GM23248 (cell line): Measurements from ENCODE around the gene OR9A2. TPM values are rescaled to one million over a fixed set of nuclear protein-coding genes. Genes with fewer than 3 reads are reported as not detected.

Experiments used
- DNase-seq: peaks from one replicate; pipeline ENCODE4 v3.0.0-alpha.2; 2015
- H2AFZ ChIP-seq: fragments of 200-600 bp; sonication (generic); 2 replicates; pipeline ENCODE4 v1.6.1; 2016; ENCODE audit warnings: antibody characterized with exemption
- H3F3A ChIP-seq: fragments of 200-600 bp; sonication (generic); 2 replicates; pipeline ENCODE4 v1.6.1; 2016; ENCODE audit warnings: mild to moderate bottlenecking, antibody characterized with exemption, mixed run types; ENCODE audit not compliant: insufficient read depth
- H3K27ac ChIP-seq: fragments of 200-600 bp; sonication (generic); 2 replicates; pipeline ENCODE4 v1.5.1; 2016; ENCODE audit warnings: mild to moderate bottlenecking
- H3K27me3 ChIP-seq: fragments of 200-600 bp; sonication (generic); replicated peaks from 2 replicates; pipeline ENCODE4 v1.6.1; 2016; ENCODE audit warnings: mild to moderate bottlenecking; ENCODE audit not compliant: insufficient read depth
- H3K36me3 ChIP-seq: fragments of 200-600 bp; sonication (generic); 2 replicates; pipeline ENCODE4 v1.6.1; 2016; ENCODE audit warnings: low read depth, mild to moderate bottlenecking
- H3K4me1 ChIP-seq: fragments of 200-600 bp; sonication (generic); 2 replicates; pipeline ENCODE4 v1.6.1; 2016; ENCODE audit warnings: mild to moderate bottlenecking; ENCODE audit not compliant: insufficient read depth
- H3K4me2 ChIP-seq: fragments of 200-600 bp; sonication (generic); one replicate; pipeline ENCODE4 v1.6.1; 2016; ENCODE audit warnings: mild to moderate bottlenecking; ENCODE audit not compliant: unreplicated experiment
- H3K4me3 ChIP-seq: fragments of 200-600 bp; sonication (generic); 2 replicates; pipeline ENCODE4 v1.5.1; 2016; ENCODE audit warnings: mild to moderate bottlenecking
- H3K79me2 ChIP-seq: fragments of 200-600 bp; sonication (generic); 2 replicates; pipeline ENCODE4 v1.6.1; 2016; ENCODE audit warnings: mild to moderate bottlenecking; ENCODE audit not compliant: insufficient read depth
- H3K9ac ChIP-seq: fragments of 200-600 bp; sonication (generic); 2 replicates; pipeline ENCODE4 v1.6.1; 2016; ENCODE audit warnings: mild to moderate bottlenecking
- H3K9me2 ChIP-seq: fragments of 200-600 bp; sonication (generic); 2 replicates; pipeline ENCODE4 v1.6.1; 2016; ENCODE audit warnings: mixed run types, mild to moderate bottlenecking, moderate library complexity; ENCODE audit not compliant: insufficient read depth
- H3K9me3 ChIP-seq: fragments of 200-600 bp; sonication (generic); one replicate; pipeline ENCODE4 v1.6.1; 2017; ENCODE audit warnings: low read depth
- H4K20me1 ChIP-seq: fragments of 200-600 bp; sonication (generic); 2 replicates; pipeline ENCODE4 v1.6.0; 2016; ENCODE audit not compliant: insufficient read depth
- EZH2 ChIP-seq: fragments of 200-600 bp; sonication (generic); IDR thresholded peaks from 2 replicates; pipeline ENCODE4 v1.6.1; 2018; ENCODE audit warnings: antibody characterized with exemption, mild to moderate bottlenecking; ENCODE audit not compliant: insufficient read depth, poor library complexity, severe bottlenecking
- EZH2phosphoT487 ChIP-seq: fragments of 200-600 bp; sonication (generic); IDR thresholded peaks from 2 replicates; pipeline ENCODE4 v1.6.1; 2018; ENCODE audit warnings: antibody characterized with exemption, moderate library complexity, mild to moderate bottlenecking, low read depth; ENCODE audit not compliant: insufficient read depth
- WGBS, 2 experiments: methylation state at CpG; one replicate each; pipeline ENCODE4 v1.1.6; 2015 to 2017; ENCODE audit warnings: low lambda C conversion rate in 2 of 2, low coverage in 1 of 2; ENCODE audit errors: missing lambda C conversion rate in 2 of 2; 5-methylcytosine and 5-hydroxymethylcytosine counted together
- in situ Hi-C: fragments of 300-500 bp; cut with MboI; formaldehyde crosslinking; loops from 2 replicates; pipeline ENCODE4 v1.15.0; 2020
- polyA plus RNA-seq: library from polyadenylated mRNA; unstranded; fragments of >200 nt; fragmentation: Nextera tagmentation; extraction: Ambion mirVana; gene quantifications from 2 replicates; pipeline ENCODE4 v1.2.1, GENCODE V29; 2016
- total RNA-seq: library from RNA; depleted of rRNA; stranded (reverse); fragments of >200 nt; shearing (Covaris generic); gene quantifications from 2 replicates; pipeline ENCODE4 v1.2.3, GENCODE V29; 2014

The OR9A2 gene
- total and polyA plus RNA-seq, 2 experiments from 2014 or later, result not detected

DNA sequence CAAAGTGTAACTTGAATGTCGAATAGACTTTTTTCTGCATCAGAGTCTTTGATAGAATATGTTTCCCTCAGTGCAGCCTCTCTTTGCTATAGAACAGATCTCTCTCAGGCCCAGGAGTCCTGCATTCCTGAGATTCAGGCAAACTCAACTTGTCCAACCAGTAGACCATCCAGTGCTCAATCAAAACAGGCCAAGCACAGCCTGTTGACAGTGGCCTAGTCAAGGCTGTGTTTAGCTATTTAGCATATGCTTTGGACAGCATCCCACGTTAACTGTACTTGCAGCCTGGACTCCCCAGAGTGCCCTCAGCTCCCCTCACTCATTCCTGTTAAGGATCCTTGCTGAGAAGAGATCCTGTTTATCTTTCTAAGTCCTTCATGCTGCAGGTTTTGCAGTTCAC is 41.5 kb upstream of the OR9A2 start:
- Histone ChIP-seq H3K27ac (no peak overlapping the region), H2AFZ (no peak overlapping the region), H3K27me3 (no peaks in the 10 kb centered on the region), H3F3A (no peaks in the 10 kb centered on the region), H4K20me1 (no peaks in the 10 kb centered on the region), H3K9ac (no peak overlapping the region), H3K4me1 (no peaks in the 10 kb centered on the region), H3K9me2 (no peaks in the 10 kb centered on the region), H3K36me3 (no peaks in the 10 kb centered on the region), H3K79me2 (no peaks in the 10 kb centered on the region), H3K9me3 (no peaks in the 10 kb centered on the region), H3K4me3 (no peak overlapping the region), H3K4me2 (no peak overlapping the region)
- DNase-seq, result no peak
- in situ Hi-C loops, result no loop called here
- 14 to 18% methylated on average over 2 of the region's 2 CpGs for WGBS, 2 experiments
- TF ChIP-seq EZH2phosphoT487 (no peak), EZH2 (no peak)

DNA sequence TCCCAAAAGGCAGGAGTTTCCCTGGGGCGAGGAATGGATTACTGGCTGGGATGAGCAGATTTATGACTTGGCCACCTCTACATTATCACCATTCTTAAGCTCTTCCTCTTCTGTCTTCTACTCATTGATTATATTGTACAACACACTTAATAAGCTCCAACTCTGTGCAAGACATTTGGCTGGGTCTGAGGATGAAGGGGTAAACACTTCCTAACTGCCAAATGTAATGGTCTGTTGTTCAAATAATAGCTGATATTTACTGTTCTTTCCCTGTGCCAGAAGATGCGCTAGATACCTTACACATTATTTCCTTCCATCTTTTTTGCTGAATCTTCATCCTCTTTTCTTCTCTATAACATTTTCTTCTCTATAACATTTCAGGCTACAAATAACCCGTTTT is 36.8 kb upstream of the OR9A2 start:
- Histone ChIP-seq H3K4me1 (no peaks in the 10 kb centered on the region), H3K4me3 (no peak overlapping the region), H3K9me3 (no peaks in the 10 kb centered on the region), H3K79me2 (no peaks in the 10 kb centered on the region), H2AFZ (no peak overlapping the region), H3K27ac (no peak overlapping the region), H3K36me3 (no peaks in the 10 kb centered on the region), H3K9ac (no peak overlapping the region), H3K9me2 (no peaks in the 10 kb centered on the region), H3K4me2 (no peak overlapping the region), H3F3A (no peaks in the 10 kb centered on the region), H3K27me3 (no peaks in the 10 kb centered on the region; the same call in 1 of the 2 replicates), H4K20me1 (no peaks in the 10 kb centered on the region)
- WGBS, 2 experiments, result 19 to 29% methylated on average over 3 of the region's 3 CpGs
- no peak for DNase-seq
- in situ Hi-C loops, result no loop called here
- no peak for TF ChIP-seq EZH2
- TF ChIP-seq EZH2phosphoT487, result no peak

DNA sequence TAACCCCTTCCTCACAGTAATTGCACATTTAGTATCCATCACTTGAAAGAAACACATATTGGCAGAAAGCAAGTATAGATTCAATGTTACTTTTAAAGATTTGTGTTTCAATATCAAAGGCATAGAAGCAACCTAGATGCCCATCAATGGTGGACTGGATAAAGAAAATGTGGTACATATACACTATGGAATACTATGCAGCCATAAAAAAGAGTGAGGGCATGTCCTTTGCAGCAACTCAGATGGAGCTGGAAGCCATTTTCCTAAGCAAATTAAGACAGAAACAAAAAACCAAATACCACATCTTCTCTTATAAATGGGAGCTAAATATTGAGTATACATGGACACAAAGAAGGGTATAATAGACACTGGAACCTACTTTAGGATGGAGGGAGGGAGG is 28.8 kb upstream of the OR9A2 start:
- H3K27me3 ChIP-seq, result peaks cover 13% of the 10 kb centered on the region
- no peaks in the 10 kb centered on the region for H3K36me3 ChIP-seq
- H3K27ac ChIP-seq, result no peak overlapping the region
- no peak for DNase-seq
- no peaks in the 10 kb centered on the region for H3F3A ChIP-seq
- no peaks in the 10 kb centered on the region for H4K20me1 ChIP-seq
- H3K4me2 ChIP-seq, result no peak overlapping the region
- no peak overlapping the region for H3K4me3 ChIP-seq
- no peak overlapping the region for H3K9ac ChIP-seq
- no peak overlapping the region for H2AFZ ChIP-seq
- no peaks in the 10 kb centered on the region for H3K9me3 ChIP-seq
- H3K9me2 ChIP-seq, result no peaks in the 10 kb centered on the region
- in situ Hi-C loops, result no loop called here
- no peaks in the 10 kb centered on the region for H3K79me2 ChIP-seq
- H3K4me1 ChIP-seq, result no peaks in the 10 kb centered on the region
- no peak for TF ChIP-seq EZH2phosphoT487
- TF ChIP-seq EZH2, result no peak

DNA sequence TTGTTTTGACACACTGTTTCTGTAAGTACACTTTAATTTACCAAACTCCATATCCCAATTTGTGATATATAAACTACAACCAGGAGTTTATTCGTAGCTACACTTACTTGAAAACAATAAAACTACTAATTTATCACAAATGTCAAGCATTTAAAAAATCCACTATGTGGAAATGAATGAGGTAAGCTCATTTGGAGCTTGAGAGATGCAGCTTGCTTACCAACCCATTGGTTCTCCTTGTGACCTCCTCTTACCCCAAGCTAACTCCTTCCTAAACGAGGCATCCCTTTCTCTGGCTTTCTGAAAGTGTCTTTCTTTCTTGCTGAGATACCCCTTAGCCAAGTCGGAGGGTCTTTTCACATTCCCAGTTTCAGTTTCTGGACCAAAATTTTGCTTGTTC is 27.7 kb upstream of the OR9A2 start:
- DNase-seq, result no peak
- no peak overlapping the region for H2AFZ ChIP-seq
- H3K4me2 ChIP-seq, result no peak overlapping the region
- H3K36me3 ChIP-seq, result no peaks in the 10 kb centered on the region
- no peak overlapping the region for H3K4me3 ChIP-seq
- H4K20me1 ChIP-seq, result no peaks in the 10 kb centered on the region
- no peaks in the 10 kb centered on the region for H3K4me1 ChIP-seq
- no peaks in the 10 kb centered on the region for H3K9me2 ChIP-seq
- H3K79me2 ChIP-seq, result no peaks in the 10 kb centered on the region
- no peak overlapping the region for H3K9ac ChIP-seq
- TF ChIP-seq EZH2phosphoT487 (no peak), EZH2 (no peak)
- H3K27me3 ChIP-seq, result peaks cover 13% of the 10 kb centered on the region
- 0 to 2% methylated on average over 3 of the region's 3 CpGs for WGBS, 2 experiments
- no peaks in the 10 kb centered on the region for H3F3A ChIP-seq
- no peak overlapping the region for H3K27ac ChIP-seq
- H3K9me3 ChIP-seq, result no peaks in the 10 kb centered on the region
- in situ Hi-C loops, result no loop called here

DNA sequence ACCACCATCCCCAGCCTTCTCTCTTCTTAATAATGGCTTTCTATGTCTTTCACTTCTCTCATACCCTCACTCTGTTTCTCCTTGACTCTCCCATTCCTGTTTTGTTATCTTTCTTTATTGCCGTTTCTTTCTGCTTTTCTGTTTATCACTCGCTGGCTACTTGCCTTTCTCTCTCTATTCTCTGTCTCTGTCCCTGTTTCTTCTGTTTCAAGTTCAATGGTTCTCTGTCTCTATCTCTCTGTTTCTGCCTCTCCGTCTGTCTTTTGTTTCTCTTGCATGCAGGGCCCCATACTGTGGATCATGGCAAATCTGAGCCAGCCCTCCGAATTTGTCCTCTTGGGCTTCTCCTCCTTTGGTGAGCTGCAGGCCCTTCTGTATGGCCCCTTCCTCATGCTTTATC is 25.1 kb upstream of the OR9A2 start, which contains the start of gene OR6V1:
TSS of gene OR6V1 (plus strand) at position 301 of the 400 bp plus-strand sequence. CDS start at position 301, 0 bp downstream.
- Histone ChIP-seq H2AFZ (no peak within 1 kb of the TSS), H3K4me2 (no peak within 1 kb of the TSS), H3K27me3 (peaks cover 13% of the 10 kb centered on the region), H3K9me3 (no peaks in the 10 kb centered on the region), H3K9ac (no peak within 1 kb of the TSS), H3K9me2 (no peaks in the 10 kb centered on the region), H3F3A (no peaks in the 10 kb centered on the region), H3K4me3 (no peak within 1 kb of the TSS), H4K20me1 (no peaks in the 10 kb centered on the region), H3K79me2 (no peaks in the 10 kb centered on the region), H3K36me3 (no peaks in the 10 kb centered on the region), H3K4me1 (no peaks in the 10 kb centered on the region), H3K27ac (no peak within 1 kb of the TSS)
- no peak for DNase-seq
- in situ Hi-C loops, result no loop called here
- no peak for TF ChIP-seq EZH2
- no peak for TF ChIP-seq EZH2phosphoT487
- WGBS, 2 experiments, result 40 to 43% methylated on average over 4 of the region's 4 CpGs
